ENCODE results near the gene ZNF385B. TPM values are rescaled to one million over a fixed set of nuclear protein-coding genes. Genes with fewer than 3 reads are reported as not detected.

The ZNF385B gene
- total and polyA plus RNA-seq, 10 of the 15 experiments (the other 5 are each of a cell fraction or from before 2014, with no cell fraction given) = not detected

GRCh38 chr2:179822540-179822939 lies 38.9 kb downstream of the ZNF385B start:
- no peak for FAIRE-seq
- in situ Hi-C loops (cut with MboI) (no loop called here), intact Hi-C loops (cut with micrococcal nuclease; ENCODE audit: unreplicated experiment) (no loop called here)
- H4K20me1 ChIP-seq (ENCODE audit: control insufficient read depth, insufficient read depth) = no peaks in the 10 kb centered on the region
- no peak overlapping the region for H3K9ac ChIP-seq (ENCODE audit: control insufficient read depth, insufficient read depth, low read length)
- no peaks in the 10 kb centered on the region for H3K79me2 ChIP-seq (ENCODE audit: control insufficient read depth, insufficient read depth, low read length)
- no peak for TF ChIP-seq SPI1 (IDR thresholded peaks at IDR 0.05; ENCODE audit: borderline replicate concordance, insufficient read depth, low read depth, low read length)
- TF ChIP-seq PAX5 (IDR thresholded peaks at IDR 0.05; ENCODE audit: borderline replicate concordance, low read depth, low read length) = no peak
- TF ChIP-seq HDAC2 (IDR thresholded peaks at IDR 0.05) = no peak
- peak; percentile 65 for TF ChIP-seq ATF7 (IDR thresholded peaks at IDR 0.05; ENCODE audit: low read depth)
- TF ChIP-seq, protein P1, sequence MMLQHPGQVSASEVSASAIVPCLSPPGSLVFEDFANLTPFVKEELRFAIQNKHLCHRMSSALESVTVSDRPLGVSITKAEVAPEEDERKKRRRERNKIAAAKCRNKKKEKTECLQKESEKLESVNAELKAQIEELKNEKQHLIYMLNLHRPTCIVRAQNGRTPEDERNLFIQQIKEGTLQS (IDR thresholded peaks at IDR 0.05; ENCODE audit: borderline replicate concordance, extremely low read depth, low read depth, low read length) = no peak
- TF ChIP-seq CHD4 (IDR thresholded peaks at IDR 0.05) = no peak
- no peaks in the 10 kb centered on the region for H3K36me3 ChIP-seq (ENCODE audit: control insufficient read depth in 2 of 2, insufficient read depth in 2 of 2, low read length in 1 of 2)
- no peak for ATAC-seq
- ChIA-PET CTCF (interaction anchor here (0.7 kb wide), 1 partner anchor 11 kb away, joined by 3 read pairs; no protein-coding TSS in a partner anchor), RAD21 (ENCODE audit: unreplicated experiment) (no interaction called here), POLR2A (no interaction called here), SMC1A (ENCODE audit: uncharacterized antibody, unreplicated experiment) (no interaction called here)
- H3K27ac ChIP-seq (ENCODE audit: control insufficient read depth, insufficient read depth) = no peak overlapping the region
- H3K4me3 ChIP-seq = no peak overlapping the region
- no TSS peak for BruUV-seq (replicated peaks)
- H3K4me1 ChIP-seq (ENCODE audit: control insufficient read depth, insufficient read depth, low read length) = no peaks in the 10 kb centered on the region
- WGBS (ENCODE audit: insufficient coverage, insufficient replicate concordance, low lambda C conversion rate, missing lambda C conversion rate) = 0% methylated on average over 1 of the region's 1 CpG
- no peaks in the 10 kb centered on the region for H3K9me3 ChIP-seq (replicated peaks; ENCODE audit: control insufficient read depth, insufficient read depth, low read length)
- no peak overlapping the region for H2AFZ ChIP-seq (ENCODE audit: control insufficient read depth, low read depth, low read length)
- H3K4me2 ChIP-seq (ENCODE audit: control insufficient read depth, insufficient read depth) = no peak overlapping the region
- no peaks in the 10 kb centered on the region; a peak in 1 of 4 replicates for H3K27me3 ChIP-seq (replicated peaks in 1 of 2; ENCODE audit: control insufficient read depth in 2 of 2, insufficient read depth in 2 of 2, low read length in 1 of 2)
- no peak for DNase-seq (ENCODE audit: low read depth, low spot score)

GRCh38 chr2:179818546-179818945 lies 42.9 kb downstream of the ZNF385B start:
- no peaks in the 10 kb centered on the region for H4K20me1 ChIP-seq (ENCODE audit: control insufficient read depth, insufficient read depth)
- intact Hi-C loops (cut with micrococcal nuclease; ENCODE audit: unreplicated experiment) (no loop called here), in situ Hi-C loops (cut with MboI) (no loop called here)
- H2AFZ ChIP-seq (ENCODE audit: control insufficient read depth, low read depth, low read length) = no peak overlapping the region
- no peaks in the 10 kb centered on the region for H3K9me3 ChIP-seq (replicated peaks; ENCODE audit: control insufficient read depth, insufficient read depth, low read length)
- H3K4me3 ChIP-seq = no peak overlapping the region
- no peak for TF ChIP-seq FOXM1 (IDR thresholded peaks at IDR 0.05; ENCODE audit: low read depth, low read length)
- H3K27ac ChIP-seq (ENCODE audit: control insufficient read depth, insufficient read depth) = no peak overlapping the region
- CTCF ChIA-PET = no interaction called here
- DNase-seq (ENCODE audit: low read depth, low spot score) (no peak), ATAC-seq (no peak), FAIRE-seq (no peak)
- POLR2A ChIA-PET = no interaction called here
- H3K9ac ChIP-seq (ENCODE audit: control insufficient read depth, insufficient read depth, low read length) = no peak overlapping the region
- H3K27me3 ChIP-seq (replicated peaks in 1 of 2; ENCODE audit: control insufficient read depth in 2 of 2, insufficient read depth in 2 of 2, low read length in 1 of 2) = no peaks in the 10 kb centered on the region; a peak in 1 of 4 replicates
- RAD21 ChIA-PET (ENCODE audit: unreplicated experiment) = no interaction called here
- no TSS peak for BruUV-seq (replicated peaks)
- H3K4me2 ChIP-seq (ENCODE audit: control insufficient read depth, insufficient read depth) = no peak overlapping the region
- H3K36me3 ChIP-seq (ENCODE audit: control insufficient read depth in 2 of 2, insufficient read depth in 2 of 2, low read length in 1 of 2) = no peaks in the 10 kb centered on the region
- no peaks in the 10 kb centered on the region for H3K4me1 ChIP-seq (ENCODE audit: control insufficient read depth, insufficient read depth, low read length)
- SMC1A ChIA-PET (ENCODE audit: uncharacterized antibody, unreplicated experiment) = no interaction called here
- H3K79me2 ChIP-seq (ENCODE audit: control insufficient read depth, insufficient read depth, low read length) = no peaks in the 10 kb centered on the region
- WGBS (ENCODE audit: insufficient coverage, insufficient replicate concordance, low lambda C conversion rate, missing lambda C conversion rate) = 44% methylated on average over 8 of the region's 8 CpGs
